GM12878 (cell line): Measurements from ENCODE around the gene MOCOS. TPM values are rescaled to one million over a fixed set of nuclear protein-coding genes. Genes with fewer than 3 reads are reported as not detected.

Experiments
- ATAC-seq: fragments of 200-7000 bp; cut with Tn5 transposase; 3 replicates; pipeline ENCODE4 v1.9.1; 2020; ENCODE audit warnings: mild to moderate bottlenecking, moderate library complexity
- BruUV-seq: library from RNA; stranded (reverse); fragments of 400-500 nt; replicated peaks from 2 replicates; lab custom pipeline; 2021; lab: Mats Ljungman, UMichigan
- CTCF ChIA-PET: fragments of 300-600 bp; sonication (Branson Sonifier 250); formaldehyde crosslinking; extraction: SDS; loops from one replicate; lab custom pipeline; 2021; ENCODE audit warnings: inconsistent platforms; lab: Yijun Ruan, JAX
- POLR2A ChIA-PET: fragments of 350-600 bp; formaldehyde crosslinking; extraction: SDS; loops from one replicate; lab custom pipeline; 2021; ENCODE audit warnings: inconsistent platforms; lab: Charles Lee
- RAD21 ChIA-PET: fragments of 300-600 bp; sonication (Branson Sonifier 250); formaldehyde crosslinking; loops from one replicate; lab custom pipeline; 2023; ENCODE audit warnings: antibody characterized with exemption; ENCODE audit not compliant: unreplicated experiment; lab: Charles Lee
- SMC1A ChIA-PET: fragments of 300-600 bp; sonication (Branson Sonifier 250); formaldehyde crosslinking; loops from one replicate; lab custom pipeline; 2023; ENCODE audit not compliant: unreplicated experiment, uncharacterized antibody; lab: Charles Lee
- DNase-seq: peaks from one replicate; pipeline ENCODE4 v3.0.0-alpha.2; 2011; ENCODE audit warnings: low read depth, low spot score
- FAIRE-seq: peaks from 3 replicates; lab custom pipeline; 2011; peaks lifted over from hg19 to GRCh38; lab: Jason Lieb, UNC
- H2AFZ ChIP-seq: 2 replicates; pipeline ENCODE4 v1.6.0; 2011; ENCODE audit warnings: low read depth, low read length, control low read depth; ENCODE audit not compliant: control insufficient read depth
- H3K27ac ChIP-seq: 2 replicates; pipeline ENCODE4 v1.5.1; 2011; ENCODE audit warnings: control low read depth; ENCODE audit not compliant: control insufficient read depth, insufficient read depth
- H3K27me3 ChIP-seq, 2 experiments: replicated peaks in 1 of 2; 2 replicates each; pipeline versions ENCODE4 v1.6.0 to v1.6.1; 2011; ENCODE audit warnings: low read length in 1 of 2; ENCODE audit not compliant: control insufficient read depth in 2 of 2, insufficient read depth in 2 of 2
- H3K36me3 ChIP-seq, 2 experiments: 2 replicates each; pipeline ENCODE4 v1.5.1; 2011; ENCODE audit warnings: low read length in 1 of 2; ENCODE audit not compliant: control insufficient read depth in 2 of 2, insufficient read depth in 2 of 2
- H3K4me1 ChIP-seq: 2 replicates; pipeline ENCODE4 v1.6.1; 2011; ENCODE audit warnings: mild to moderate bottlenecking, low read length, moderate library complexity, mixed read lengths; ENCODE audit not compliant: control insufficient read depth, insufficient read depth
- H3K4me2 ChIP-seq: 2 replicates; pipeline ENCODE4 v1.6.0; 2011; ENCODE audit warnings: control low read depth; ENCODE audit not compliant: control insufficient read depth, insufficient read depth
- H3K4me3 ChIP-seq: fragments of 200-600 bp; sonication (generic); 2 replicates; pipeline ENCODE4 v1.5.1; 2016
- H3K79me2 ChIP-seq: 2 replicates; pipeline ENCODE4 v1.6.0; 2011; ENCODE audit warnings: low read length; ENCODE audit not compliant: control insufficient read depth, insufficient read depth
- H3K9ac ChIP-seq: 2 replicates; pipeline ENCODE4 v1.8.0; 2011; ENCODE audit warnings: low read length, control low read depth, mixed read lengths; ENCODE audit not compliant: control insufficient read depth, insufficient read depth
- H3K9me3 ChIP-seq: replicated peaks from 3 replicates; pipeline ENCODE4 v1.5.1; 2011; ENCODE audit warnings: mild to moderate bottlenecking, low read length; ENCODE audit not compliant: control insufficient read depth, insufficient read depth
- H4K20me1 ChIP-seq: 2 replicates; pipeline ENCODE4 v1.6.0; 2011; ENCODE audit not compliant: control insufficient read depth, insufficient read depth
- BCLAF1 ChIP-seq: fragments of 450-650 bp; IDR thresholded peaks from 2 replicates; pipeline ENCODE4 v1.6.1; 2017; ENCODE audit warnings: antibody characterized with exemption, mild to moderate bottlenecking, moderate library complexity
- BRCA1 ChIP-seq: IDR thresholded peaks from 2 replicates; pipeline ENCODE4 v1.6.1; 2011; ENCODE audit warnings: low read depth, low read length, improper control_type of control experiment
- CREB1 ChIP-seq: IDR thresholded peaks from 2 replicates; pipeline ENCODE4 v1.6.1; 2012; ENCODE audit warnings: low read depth, mild to moderate bottlenecking, inconsistent platforms
- CREM ChIP-seq: IDR thresholded peaks from 2 replicates; pipeline ENCODE4 v1.6.1; 2014; ENCODE audit warnings: antibody characterized with exemption, low read depth
- FOXM1 ChIP-seq: IDR thresholded peaks from 2 replicates; pipeline ENCODE4 v1.6.1; 2012; ENCODE audit warnings: low read depth, mild to moderate bottlenecking, inconsistent platforms, low read length, moderate library complexity
- MAX ChIP-seq: IDR thresholded peaks from 2 replicates; pipeline ENCODE4 v1.6.1; 2012; ENCODE audit warnings: low read depth, low read length, improper control_type of control experiment
- MTA2 ChIP-seq: fragments of 450-650 bp; IDR thresholded peaks from 2 replicates; pipeline ENCODE4 v1.6.1; 2016; ENCODE audit warnings: low read depth, mild to moderate bottlenecking, moderate library complexity
- TCF7 ChIP-seq: IDR thresholded peaks from 2 replicates; pipeline ENCODE4 v1.6.1; 2014; ENCODE audit warnings: antibody characterized with exemption, borderline replicate concordance
- USF2 ChIP-seq: IDR thresholded peaks from 2 replicates; pipeline ENCODE4 v1.6.1; 2011; ENCODE audit warnings: low read depth, low read length, improper control_type of control experiment, borderline replicate concordance
- YBX1 ChIP-seq: fragments of 450-650 bp; IDR thresholded peaks from 2 replicates; pipeline ENCODE4 v1.6.1; 2016; ENCODE audit warnings: antibody characterized with exemption
- ZNF592 ChIP-seq: fragments of 450-650 bp; IDR thresholded peaks from 2 replicates; pipeline ENCODE4 v1.6.1; 2017; ENCODE audit warnings: mild to moderate bottlenecking, moderate library complexity
- WGBS: methylation state at CpG from one replicate; pipeline ENCODE4 v1.1.6; 2016; ENCODE audit warnings: low lambda C conversion rate; ENCODE audit not compliant: insufficient replicate concordance, insufficient coverage; ENCODE audit errors: missing lambda C conversion rate; 5-methylcytosine and 5-hydroxymethylcytosine counted together
- in situ Hi-C: fragments of 300-500 bp; cut with MboI; formaldehyde crosslinking; loops from 9 replicates; pipeline ENCODE4 v1.14.3; 2018; ENCODE audit warnings: mixed read lengths
- intact Hi-C: fragments of 100-400 bp; cut with micrococcal nuclease; formaldehyde crosslinking; loops from one replicate; pipeline ENCODE4 v1.14.2; 2022; ENCODE audit not compliant: unreplicated experiment
- polyA plus RNA-seq, 11 experiments: library from polyadenylated mRNA; depleted of rRNA in 4 of 11; unstranded in 6 of 11; stranded (reverse) in 5 of 11; fragments of >200 nt; fragmentation: Nextera tagmentation in 4 of 11; fragmentation: Illumina TruSeq in 1 of 11; extraction: Ambion mirVana in 4 of 11; extraction: Trizol in 1 of 11; gene quantifications; 1 replicate in 1 of 11; 2 replicates in 10 of 11; pipeline versions ENCODE4 v1.2.1 to v1.2.3, GENCODE V29; 2011 to 2016; ENCODE audit warnings: inconsistent platforms in 2 of 11, missing spikeins in 2 of 11, low read depth in 1 of 11
- total RNA-seq, 4 experiments: library from RNA; depleted of rRNA in 3 of 4; stranded (reverse); fragments of >200 nt in 3 of 4; fragmentation: Illumina TruSeq in 1 of 4; extraction: Trizol in 1 of 4; gene quantifications; 2 replicates each; pipeline versions ENCODE4 v1.2.1 to v1.2.3, GENCODE V29; 2013 to 2021
- TF ChIP-seq, protein P1 (sequence below): fragments of 450-650 bp; formaldehyde crosslinking; IDR thresholded peaks from 2 replicates; pipeline ENCODE4 v1.4.0; 2020; ENCODE audit warnings: mild to moderate bottlenecking, moderate library complexity

Gene MOCOS
- total and polyA plus RNA-seq, 10 of the 15 experiments (the other 5 are each of a cell fraction or from before 2014, with no cell fraction given) = 0.16 to 0.56 (median 0.33) TPM

- Histone ChIP-seq H3K27ac (no peak overlapping the region), H3K4me3 (no peak overlapping the region), H3K36me3 (no peaks in the 10 kb centered on the region), H3K4me1 (peaks cover 9% of the 10 kb centered on the region; the same call in 1 of the 2 replicates), H3K27me3 (no peaks in the 10 kb centered on the region), H2AFZ (no peak overlapping the region), H4K20me1 (no peaks in the 10 kb centered on the region), H3K9me3 (no peaks in the 10 kb centered on the region), H3K79me2 (no peaks in the 10 kb centered on the region), H3K9ac (no peak overlapping the region), H3K4me2 (no peak overlapping the region)
- DNase-seq (no peak), ATAC-seq (no peak), FAIRE-seq (no peak)
- in situ Hi-C loops (no loop called here), intact Hi-C loops (no loop called here)
- POLR2A ChIA-PET = no interaction called here
- SMC1A ChIA-PET = interaction anchor here (0.9 to 1.0 kb wide), 3 partner anchors 92 to 112 kb away, joined by 3 read pairs; no protein-coding TSS in a partner anchor
- RAD21 ChIA-PET = interaction anchor here (0.6 kb wide), 1 partner anchor 109 kb away, joined by 5 read pairs; the partner anchor contains the start of gene FHOD3
- CTCF ChIA-PET = interaction anchor here (1.1 to 2.1 kb wide), 4 partner anchors 29 to 171 kb away, joined by 4 to 6 read pairs (median 4); no protein-coding TSS in a partner anchor
- no TSS peak for BruUV-seq
- WGBS = 67% methylated on average over 3 of the region's 3 CpGs
- no peak for TF ChIP-seq CREB1
- TF ChIP-seq YBX1 = no peak
- no peak for TF ChIP-seq BCLAF1
- TF ChIP-seq BRCA1 = no peak
- no peak for TF ChIP-seq MAX
- TF ChIP-seq, protein P1, sequence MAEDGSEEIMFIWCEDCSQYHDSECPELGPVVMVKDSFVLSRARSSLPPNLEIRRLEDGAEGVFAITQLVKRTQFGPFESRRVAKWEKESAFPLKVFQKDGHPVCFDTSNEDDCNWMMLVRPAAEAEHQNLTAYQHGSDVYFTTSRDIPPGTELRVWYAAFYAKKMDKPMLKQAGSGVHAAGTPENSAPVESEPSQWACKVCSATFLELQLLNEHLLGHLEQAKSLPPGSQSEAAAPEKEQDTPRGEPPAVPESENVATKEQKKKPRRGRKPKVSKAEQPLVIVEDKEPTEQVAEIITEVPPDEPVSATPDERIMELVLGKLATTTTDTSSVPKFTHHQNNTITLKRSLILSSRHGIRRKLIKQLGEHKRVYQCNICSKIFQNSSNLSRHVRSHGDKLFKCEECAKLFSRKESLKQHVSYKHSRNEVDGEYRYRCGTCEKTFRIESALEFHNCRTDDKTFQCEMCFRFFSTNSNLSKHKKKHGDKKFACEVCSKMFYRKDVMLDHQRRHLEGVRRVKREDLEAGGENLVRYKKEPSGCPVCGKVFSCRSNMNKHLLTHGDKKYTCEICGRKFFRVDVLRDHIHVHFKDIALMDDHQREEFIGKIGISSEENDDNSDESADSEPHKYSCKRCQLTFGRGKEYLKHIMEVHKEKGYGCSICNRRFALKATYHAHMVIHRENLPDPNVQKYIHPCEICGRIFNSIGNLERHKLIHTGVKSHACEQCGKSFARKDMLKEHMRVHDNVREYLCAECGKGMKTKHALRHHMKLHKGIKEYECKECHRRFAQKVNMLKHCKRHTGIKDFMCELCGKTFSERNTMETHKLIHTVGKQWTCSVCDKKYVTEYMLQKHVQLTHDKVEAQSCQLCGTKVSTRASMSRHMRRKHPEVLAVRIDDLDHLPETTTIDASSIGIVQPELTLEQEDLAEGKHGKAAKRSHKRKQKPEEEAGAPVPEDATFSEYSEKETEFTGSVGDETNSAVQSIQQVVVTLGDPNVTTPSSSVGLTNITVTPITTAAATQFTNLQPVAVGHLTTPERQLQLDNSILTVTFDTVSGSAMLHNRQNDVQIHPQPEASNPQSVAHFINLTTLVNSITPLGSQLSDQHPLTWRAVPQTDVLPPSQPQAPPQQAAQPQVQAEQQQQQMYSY (CRISPR knock-in tag) = no peak
- TF ChIP-seq MTA2 = no peak
- TF ChIP-seq CREM = no peak
- no peak for TF ChIP-seq FOXM1
- no peak for TF ChIP-seq ZNF592
- no peak for TF ChIP-seq USF2
- TF ChIP-seq TCF7 = no peak
Measured at GRCh38 chr18:36188916-36189315, 1.6 kb downstream of the MOCOS start.
